Hematopoietic multipotent progenitor cell (in vitro differentiated cells): Measurements from ENCODE around the gene ERFE. TPM values are rescaled to one million over a fixed set of nuclear protein-coding genes. Genes with fewer than 3 reads are reported as not detected.

Source experiments
- DNase-seq, 3 donors: peaks; one replicate each; pipeline ENCODE4 v3.0.0-alpha.2; 2011 to 2015; ENCODE audit warnings: low read depth in 2 of 3, low spot score in 2 of 3
- total RNA-seq: library from RNA; depleted of rRNA; stranded (reverse); fragments of >200 nt; gene quantifications from one replicate; pipeline ENCODE4 v1.2.3, GENCODE V29; 2012

ERFE gene
- total RNA-seq, 1 donor: 0.27 TPM

GRCh38 chr2:238152771-238153688 lies 5.7 kb upstream of the ERFE start:
- no peak for DNase-seq

- DNase-seq: no peak
Observed at GRCh38 chr2:238154570-238154969, 4.2 kb upstream of the ERFE start.

GRCh38 chr2:238155051-238155760 lies 3.6 kb upstream of the ERFE start:
- DNase-seq: no peak

GRCh38 chr2:238155761-238156694 lies 2.7 kb upstream of the ERFE start:
- DNase-seq: no peak

GRCh38 chr2:238157506-238158017 lies 1.2 kb upstream of the ERFE start:
- no peak for DNase-seq

GRCh38 chr2:238158018-238158508 lies 707 bp upstream of the ERFE start:
- no peak for DNase-seq

- DNase-seq: no peak
Observed at GRCh38 chr2:238159071-238159539, 335 bp downstream of the ERFE start.

- no peak for DNase-seq
Observed at GRCh38 chr2:238159661-238160205, 963 bp downstream of the ERFE start.

GRCh38 chr2:238160206-238161129 lies 1.7 kb downstream of the ERFE start:
- peak in 2 of 3 donors; percentile 40 to 50 for DNase-seq

- no peak for DNase-seq
Observed at GRCh38 chr2:238161291-238162051, 2.7 kb downstream of the ERFE start.

GRCh38 chr2:238162251-238162845 lies 3.6 kb downstream of the ERFE start:
- DNase-seq: no peak

GRCh38 chr2:238162846-238163441 lies 4.2 kb downstream of the ERFE start:
- no peak for DNase-seq

- DNase-seq: no peak
Observed at GRCh38 chr2:238163481-238164198, 4.9 kb downstream of the ERFE start.

GRCh38 chr2:238164906-238165287 lies 6.1 kb downstream of the ERFE start:
- no peak for DNase-seq

- no peak for DNase-seq
Observed at GRCh38 chr2:238165288-238165921, 6.6 kb downstream of the ERFE start.
